NCI-H345 (cell line): ENCODE data around the gene LAMTOR4.

ENCODE experiments used
- DNase-seq: peaks from one replicate; lab custom pipeline; 2025; lab: John Stamatoyannopoulos, UW

LAMTOR4 gene

GRCh38 chr7:100153708-100154535 lies 5.2 kb downstream of the LAMTOR4 start:
- no peak for DNase-seq

GRCh38 chr7:100154651-100155491 lies 6.2 kb downstream of the LAMTOR4 start:
- no peak for DNase-seq

DNA sequence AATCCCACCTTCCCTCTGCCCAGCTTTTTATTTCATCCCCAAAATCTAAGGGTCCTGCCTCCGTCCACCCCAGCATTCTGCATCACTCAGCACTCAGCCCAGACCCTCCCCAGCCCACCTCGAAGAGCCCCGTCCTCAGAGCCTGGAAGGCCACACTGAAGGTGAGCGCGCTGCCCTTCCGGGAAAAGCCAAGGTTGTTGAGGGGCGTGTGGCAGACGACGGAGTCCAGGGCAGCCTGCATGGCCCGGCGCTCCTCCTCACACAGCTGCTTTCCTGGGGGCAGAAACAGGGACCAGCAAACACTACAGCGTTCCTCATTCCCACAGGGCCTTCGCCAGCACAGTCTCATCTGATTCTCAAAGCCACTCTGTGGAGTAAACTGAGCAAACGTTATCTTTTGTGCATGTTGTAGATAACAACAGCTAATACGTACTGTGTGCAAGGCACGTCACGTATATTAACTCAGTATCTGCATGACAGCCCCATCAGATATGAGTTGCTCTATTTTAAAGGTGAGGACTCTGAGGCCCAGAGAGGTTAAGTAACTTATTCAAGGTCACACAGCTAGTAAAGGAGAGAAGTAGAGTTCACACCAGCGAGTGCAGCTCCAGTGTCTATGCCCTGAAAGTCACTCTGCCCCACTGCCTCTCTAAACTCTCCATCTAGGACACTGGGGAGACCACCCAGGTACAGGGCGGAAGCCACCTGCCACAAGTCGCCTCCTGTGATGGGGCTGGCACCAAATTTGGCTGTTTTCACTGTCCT lies 7.0 kb downstream of the LAMTOR4 start:
- DNase-seq, result no peak

- DNase-seq, result no peak
These were observed 7.8 kb downstream of the LAMTOR4 start for GRCh38 chr7:100156331-100157068.

DNA sequence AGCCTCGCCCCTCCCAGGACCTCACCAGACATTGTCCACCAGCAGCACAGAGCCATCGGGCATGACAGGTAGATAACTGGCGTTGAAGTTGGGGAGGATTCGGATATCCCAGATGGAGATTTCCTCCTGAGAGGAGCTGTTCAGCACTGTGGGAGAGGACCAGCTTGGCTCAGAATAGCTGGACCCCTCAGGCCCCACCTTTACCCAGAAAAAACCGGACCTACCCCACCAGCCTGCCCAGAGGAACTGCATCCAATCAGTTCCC lies 8.3 kb downstream of the LAMTOR4 start:
- DNase-seq, result no peak

DNA sequence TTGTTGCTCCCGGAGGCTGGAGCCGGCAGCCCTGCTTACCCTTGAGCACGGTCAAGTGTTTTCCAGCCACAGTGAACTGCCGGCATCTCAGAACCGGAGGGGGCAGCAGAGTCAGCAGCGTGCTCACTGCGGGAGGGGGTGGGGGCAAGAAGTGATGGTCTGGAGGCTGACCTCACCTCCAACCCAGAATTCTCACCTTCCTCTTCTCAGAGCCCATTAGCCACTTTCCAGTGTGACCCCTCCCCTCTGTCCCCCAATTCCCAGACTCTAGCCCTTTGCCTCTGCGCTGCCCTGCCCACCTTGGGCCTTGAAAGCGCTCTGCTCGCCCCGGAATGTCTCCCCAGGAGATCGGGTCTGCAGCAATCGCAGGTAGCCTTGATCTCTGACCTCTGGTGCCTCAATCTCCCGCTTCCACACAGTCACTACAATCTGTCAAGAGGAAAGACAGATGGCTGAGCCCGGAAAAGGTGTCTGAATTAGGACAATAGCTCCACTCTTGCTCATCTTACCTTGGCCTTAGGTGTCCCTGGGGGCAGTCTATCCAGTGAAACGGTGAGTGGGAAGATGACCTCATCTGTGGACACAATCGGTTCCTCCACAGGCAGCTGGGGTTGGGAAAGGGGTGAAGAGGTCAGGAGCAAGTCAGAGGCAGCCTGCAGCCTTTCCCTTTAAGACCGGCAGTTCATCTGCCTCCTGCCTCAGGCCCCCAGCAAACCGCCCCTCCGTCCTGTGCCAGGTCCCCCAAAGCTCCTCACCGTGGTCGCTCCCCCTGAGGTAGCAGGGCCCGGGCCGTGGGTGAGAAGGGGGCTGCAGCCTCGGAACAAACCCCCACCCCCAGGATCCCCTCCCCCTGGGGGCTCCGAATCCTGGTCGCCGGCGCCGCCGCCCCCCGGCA lies 8.9 kb downstream of the LAMTOR4 start:
- DNase-seq, result no peak

- peak; percentile 88 for DNase-seq
These were observed 9.7 kb downstream of the LAMTOR4 start, which contains the start of gene TRAPPC14 for GRCh38 chr7:100158229-100159098. TRAPPC14 (minus strand) TSS chr7:100158723; CDS start chr7:100158499, 224 bp downstream.

DNA sequence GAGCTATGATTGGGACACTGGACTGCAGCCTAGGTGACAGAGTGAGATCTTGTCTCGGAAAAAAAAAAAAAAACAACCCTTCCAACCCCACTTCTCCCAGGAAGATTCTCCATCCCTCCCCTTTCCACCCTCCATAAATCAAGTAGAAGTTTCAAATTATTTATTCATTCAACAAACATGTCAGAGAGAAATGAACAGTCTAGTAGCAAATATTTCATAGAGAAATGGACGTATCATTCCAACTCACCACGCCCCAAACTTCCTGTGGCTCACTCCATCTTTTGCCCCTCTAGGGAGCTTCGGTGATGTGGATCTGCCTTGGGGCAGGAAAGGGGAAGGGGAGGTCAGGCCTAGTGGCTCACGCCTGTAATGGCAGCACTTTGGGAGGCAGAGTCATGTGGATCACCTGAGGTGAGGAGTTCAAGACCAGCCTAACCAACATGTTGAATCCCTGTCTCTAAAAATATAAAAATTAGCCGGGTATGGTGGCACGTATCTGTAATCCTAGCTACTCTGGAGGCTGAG lies 10.4 kb downstream of the LAMTOR4 start:
- no peak for DNase-seq

- DNase-seq, result no peak
These were observed 11.3 kb downstream of the LAMTOR4 start for GRCh38 chr7:100160067-100160466.

DNA sequence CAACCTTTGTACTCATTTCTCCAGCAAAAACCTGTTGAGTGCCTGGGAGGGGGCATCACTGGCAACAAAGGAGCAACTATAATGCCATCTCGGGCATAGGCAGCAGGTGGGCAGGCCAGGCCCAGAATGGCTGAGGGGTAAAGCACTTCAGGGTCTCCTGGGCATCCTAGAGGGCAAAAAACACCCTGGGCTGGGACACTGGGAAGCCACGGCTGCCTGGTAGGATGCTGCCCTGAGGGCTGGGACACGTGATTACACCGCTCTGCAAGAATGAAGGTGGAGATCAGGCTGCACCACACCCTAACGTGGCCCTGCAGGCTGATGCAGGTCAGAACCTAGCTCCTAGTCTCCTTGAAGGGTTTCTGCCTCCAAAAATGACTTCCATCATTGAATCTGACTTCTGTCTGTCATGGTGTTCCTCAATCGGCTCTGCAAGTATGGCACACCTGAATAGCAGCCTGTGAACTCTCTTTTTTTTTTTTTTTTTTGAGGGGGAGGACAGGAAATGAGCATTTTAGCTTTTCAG lies 14.4 kb downstream of the LAMTOR4 start:
- peak; percentile 23 for DNase-seq

DNA sequence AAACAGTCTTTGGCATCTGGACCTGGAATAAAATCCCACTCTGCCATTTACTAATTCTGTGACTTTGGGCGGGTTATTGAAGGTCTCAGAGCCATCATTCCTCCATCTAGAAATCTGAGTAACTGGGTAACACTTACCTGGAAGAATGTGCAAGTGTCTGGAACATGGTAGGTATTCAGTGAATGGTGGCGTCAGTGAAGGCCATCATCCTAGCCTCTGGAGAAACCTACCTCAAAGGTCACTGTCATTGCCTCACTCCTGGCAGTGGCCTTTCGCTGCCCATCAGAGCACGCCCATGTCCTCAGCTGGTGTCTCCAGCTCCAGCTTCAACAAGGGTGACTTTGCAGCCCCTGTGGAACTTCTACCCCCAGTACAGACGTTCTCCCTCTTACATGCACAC lies 15.2 kb downstream of the LAMTOR4 start:
- DNase-seq, result no peak

- no peak for DNase-seq
These were observed 17.7 kb downstream of the LAMTOR4 start for GRCh38 chr7:100166317-100166940.

GRCh38 chr7:100166970-100167911 lies 18.5 kb downstream of the LAMTOR4 start:
- DNase-seq, result no peak

DNA sequence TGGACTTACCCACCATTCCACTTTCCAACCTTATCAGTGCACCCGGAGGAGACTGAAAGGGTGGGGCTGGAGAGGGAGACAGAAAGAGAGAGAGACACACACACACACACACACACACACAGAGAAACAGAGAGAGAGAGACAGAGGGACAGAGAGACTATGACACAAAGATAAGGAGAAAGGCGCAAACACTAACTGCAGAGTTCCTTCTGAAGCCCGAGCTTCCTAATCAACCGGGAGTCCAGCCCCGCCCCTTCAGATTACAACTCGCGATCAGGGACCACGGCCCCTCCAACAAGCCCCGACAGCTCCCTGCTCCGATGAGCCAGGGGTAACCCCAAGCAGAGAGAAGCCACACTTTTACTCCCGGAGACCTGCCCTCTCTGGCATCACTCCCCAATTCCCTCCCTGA lies 19.2 kb downstream of the LAMTOR4 start:
- DNase-seq, result no peak

GRCh38 chr7:100169147-100169850 lies 20.6 kb downstream of the LAMTOR4 start:
- DNase-seq, result no peak

GRCh38 chr7:100170101-100170897 lies 21.6 kb downstream of the LAMTOR4 start:
- no peak for DNase-seq
